Epithelial cell of esophagus (primary cell): ENCODE measurements around the gene FCHSD2.

Experiments used
- DNase-seq: peaks from one replicate; pipeline ENCODE4 v3.0.0; 2010; ENCODE audit warnings: low read depth
- H3K4me3 ChIP-seq: 2 replicates; pipeline ENCODE4 v1.5.1; 2011; ENCODE audit warnings: mild to moderate bottlenecking, low read length, control low read depth
- TF ChIP-seq, protein P1 (sequence below): IDR thresholded peaks from 2 replicates; pipeline ENCODE4 v1.5.1; 2011; ENCODE audit warnings: low read depth, mild to moderate bottlenecking, low read length, control low read depth, inconsistent platforms; ENCODE audit not compliant: insufficient read depth; ENCODE audit errors: missing control alignments

FCHSD2 gene

DNA sequence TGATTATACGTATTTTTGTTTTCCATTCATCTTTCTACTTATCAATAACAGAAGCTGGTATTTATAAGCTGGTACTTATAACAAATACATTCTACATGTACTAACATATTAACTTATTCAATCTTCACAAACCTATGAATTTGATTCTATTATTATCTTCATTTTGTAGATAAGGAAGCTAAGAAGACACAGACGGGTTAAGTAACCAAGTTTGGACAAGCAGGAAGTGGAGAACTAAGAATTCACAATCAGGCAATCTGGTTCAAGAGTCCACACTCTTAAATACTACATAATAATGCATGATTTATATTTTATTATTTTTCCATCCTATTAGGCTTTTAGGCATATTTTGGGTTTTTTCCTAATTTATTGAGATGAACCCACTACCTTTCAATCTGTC, 25.0 kb downstream of the FCHSD2 start:
- H3K4me3 ChIP-seq, result no peak overlapping the region
- TF ChIP-seq, protein P1, sequence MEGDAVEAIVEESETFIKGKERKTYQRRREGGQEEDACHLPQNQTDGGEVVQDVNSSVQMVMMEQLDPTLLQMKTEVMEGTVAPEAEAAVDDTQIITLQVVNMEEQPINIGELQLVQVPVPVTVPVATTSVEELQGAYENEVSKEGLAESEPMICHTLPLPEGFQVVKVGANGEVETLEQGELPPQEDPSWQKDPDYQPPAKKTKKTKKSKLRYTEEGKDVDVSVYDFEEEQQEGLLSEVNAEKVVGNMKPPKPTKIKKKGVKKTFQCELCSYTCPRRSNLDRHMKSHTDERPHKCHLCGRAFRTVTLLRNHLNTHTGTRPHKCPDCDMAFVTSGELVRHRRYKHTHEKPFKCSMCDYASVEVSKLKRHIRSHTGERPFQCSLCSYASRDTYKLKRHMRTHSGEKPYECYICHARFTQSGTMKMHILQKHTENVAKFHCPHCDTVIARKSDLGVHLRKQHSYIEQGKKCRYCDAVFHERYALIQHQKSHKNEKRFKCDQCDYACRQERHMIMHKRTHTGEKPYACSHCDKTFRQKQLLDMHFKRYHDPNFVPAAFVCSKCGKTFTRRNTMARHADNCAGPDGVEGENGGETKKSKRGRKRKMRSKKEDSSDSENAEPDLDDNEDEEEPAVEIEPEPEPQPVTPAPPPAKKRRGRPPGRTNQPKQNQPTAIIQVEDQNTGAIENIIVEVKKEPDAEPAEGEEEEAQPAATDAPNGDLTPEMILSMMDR, result no peak
- no peak for DNase-seq

DNA sequence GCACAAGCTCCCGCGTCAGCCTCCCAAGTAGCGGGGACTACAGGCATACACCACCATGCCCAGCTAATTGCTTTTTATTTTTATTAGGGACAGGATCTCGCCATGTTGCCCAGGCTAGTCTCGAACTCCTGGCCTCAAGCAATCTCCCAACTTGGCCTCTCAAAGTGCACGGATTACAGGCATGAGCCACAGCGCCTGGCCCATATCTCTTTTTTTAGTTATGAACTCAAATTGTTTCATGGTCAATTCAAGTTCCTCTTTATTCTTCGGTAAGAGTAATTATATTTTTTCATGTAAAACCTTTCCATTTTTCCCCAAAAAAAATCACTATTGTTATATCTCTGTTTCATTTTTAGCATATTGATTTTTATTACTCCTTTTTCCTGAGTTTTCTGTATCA, 25.5 kb downstream of the FCHSD2 start:
- TF ChIP-seq, protein P1, result no peak
- H3K4me3 ChIP-seq, result no peak overlapping the region

DNA sequence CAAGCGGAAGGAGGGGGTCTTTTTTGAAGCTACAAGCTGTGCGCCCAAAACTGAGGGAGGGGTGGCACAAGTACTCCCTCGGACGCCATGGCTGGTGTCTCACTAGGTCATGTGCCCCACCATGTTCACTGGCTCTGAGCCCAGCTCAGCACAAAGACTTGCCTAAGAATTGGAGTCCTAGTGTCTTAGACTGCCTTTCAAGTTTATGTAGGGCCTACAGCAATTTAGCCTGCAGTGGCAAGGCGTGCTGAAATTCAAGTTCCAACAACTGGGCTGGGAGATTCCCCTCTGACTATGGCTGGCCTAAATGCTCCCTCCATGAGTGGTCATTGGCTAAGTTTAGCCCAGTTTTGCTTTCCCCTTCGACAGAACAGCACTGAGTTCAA, 27.3 kb downstream of the FCHSD2 start:
- TF ChIP-seq, protein P1, result no peak
- no peak overlapping the region for H3K4me3 ChIP-seq
- peak; percentile 84 for DNase-seq

More for the DNA sequence above, 25.5 kb downstream of the FCHSD2 start:
- no peak for DNase-seq

DNA sequence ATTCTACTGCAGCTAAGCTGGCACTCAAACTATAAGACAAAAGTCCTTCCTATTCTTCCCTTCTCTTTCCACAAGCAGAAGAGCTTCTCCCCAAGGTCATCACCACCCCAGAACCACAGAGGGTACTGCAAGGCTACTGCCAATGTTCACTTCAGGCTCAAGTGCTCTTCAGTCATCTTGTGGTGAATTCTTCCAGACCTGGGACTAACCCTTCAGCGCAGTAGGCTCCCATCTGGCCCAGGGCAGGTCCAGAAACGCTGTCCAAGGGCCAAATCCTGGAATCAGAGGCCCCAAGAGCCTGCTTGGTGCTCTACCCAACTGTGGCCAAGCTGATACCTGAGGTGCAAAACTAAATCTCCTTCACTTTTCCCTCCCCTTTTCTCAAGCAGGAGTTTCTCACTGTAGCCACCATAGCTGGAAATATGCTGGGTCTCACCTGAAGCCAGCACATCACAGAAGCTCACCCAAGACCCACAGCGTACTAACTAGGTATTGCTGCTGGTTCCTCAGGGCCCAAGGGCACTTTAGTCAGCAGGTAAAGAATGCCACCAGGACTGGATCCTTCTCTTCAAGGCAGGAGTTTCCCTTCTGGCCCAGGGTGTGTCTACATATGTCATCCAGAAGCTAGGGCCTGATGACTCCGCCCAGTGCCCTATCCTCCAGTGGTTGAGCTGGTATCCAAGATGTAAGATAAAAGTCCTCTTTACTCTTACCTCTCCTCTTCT, 27.8 kb downstream of the FCHSD2 start:
- TF ChIP-seq, protein P1, result peak; percentile 6
- H3K4me3 ChIP-seq, result no peak overlapping the region
- peak; percentile 97 for DNase-seq

DNA sequence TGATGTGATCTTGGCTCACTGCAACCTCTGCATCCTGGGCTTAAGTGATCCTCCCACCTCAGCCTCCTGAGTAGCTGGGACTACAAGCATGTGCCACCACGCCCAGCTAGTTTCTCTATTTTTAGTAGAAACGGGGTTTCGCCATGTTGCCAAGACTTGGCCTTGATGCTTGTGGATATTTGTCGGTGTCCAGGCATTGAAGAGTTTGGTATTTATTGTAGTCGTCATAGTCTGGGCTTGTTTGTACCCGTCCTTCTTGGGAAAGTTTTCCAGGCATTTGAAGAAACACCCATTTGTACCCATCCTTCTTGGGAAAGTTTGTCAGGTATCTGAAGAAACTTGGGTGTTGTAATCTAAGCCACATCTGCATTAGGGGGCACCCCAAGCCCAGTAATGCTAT, 28.7 kb downstream of the FCHSD2 start:
- H3K4me3 ChIP-seq, result no peak overlapping the region
- TF ChIP-seq, protein P1, result no peak
- peak; percentile 93 for DNase-seq

DNA sequence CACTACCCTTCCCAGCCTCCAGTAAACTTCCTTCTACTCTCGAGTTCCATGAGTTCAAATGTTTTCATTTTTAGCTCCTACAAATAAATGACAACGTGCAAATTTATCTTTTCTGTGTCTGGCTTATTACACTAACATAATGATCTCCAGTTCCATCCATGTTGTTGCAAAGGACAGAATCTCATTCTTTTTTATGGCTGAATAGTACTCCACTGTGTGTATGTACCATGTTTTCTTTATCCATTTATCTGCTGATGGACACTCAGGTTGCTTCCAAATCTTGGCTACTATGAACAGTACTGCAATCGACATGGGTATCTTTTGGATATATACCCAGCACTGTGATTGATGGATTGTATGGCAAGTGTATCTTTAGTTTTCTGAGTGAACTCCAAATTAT, 34.5 kb downstream of the FCHSD2 start:
- DNase-seq, result no peak
- TF ChIP-seq, protein P1, result no peak
- H3K4me3 ChIP-seq, result no peak overlapping the region

DNA sequence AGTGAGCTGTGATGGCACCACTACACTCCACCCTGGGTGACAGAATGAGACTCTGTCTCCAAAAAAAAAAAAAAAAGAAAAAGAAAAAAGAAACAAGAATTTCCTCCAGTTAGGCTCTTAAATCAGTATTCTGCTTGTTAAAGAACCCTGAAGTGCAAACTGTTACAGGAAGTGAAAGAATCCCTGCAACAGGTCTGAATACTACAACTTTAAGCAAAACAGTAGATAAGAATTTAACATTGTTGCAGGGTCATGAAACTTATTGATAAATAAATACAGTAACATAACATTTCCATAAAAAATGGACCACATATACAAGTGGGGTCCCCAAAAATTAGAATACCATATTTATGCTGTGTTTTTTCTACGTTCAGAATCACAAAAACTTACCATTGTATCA, 35.8 kb downstream of the FCHSD2 start:
- DNase-seq, result no peak
- TF ChIP-seq, protein P1, result no peak
- H3K4me3 ChIP-seq, result no peak overlapping the region
